DMS79 (cell line): ENCODE results near the gene INTS1.

Source experiments
- DNase-seq: peaks from one replicate; lab custom pipeline; 2025; lab: John Stamatoyannopoulos, UW

Gene INTS1

GRCh38 chr7:1431226-1431625, 73.0 kb downstream of the INTS1 start:
- DNase-seq = no peak

GRCh38 chr7:1430056-1430845, 73.9 kb downstream of the INTS1 start:
- no peak for DNase-seq

GRCh38 chr7:1428941-1429501, 75.2 kb downstream of the INTS1 start:
- DNase-seq = no peak

GRCh38 chr7:1427064-1427657, 77.0 kb downstream of the INTS1 start:
- no peak for DNase-seq

GRCh38 chr7:1426474-1426873, 77.7 kb downstream of the INTS1 start:
- no peak for DNase-seq

- DNase-seq = no peak
These were observed 78.7 kb downstream of the INTS1 start for GRCh38 chr7:1425292-1426136.

- DNase-seq = no peak
These were observed 80.1 kb downstream of the INTS1 start for GRCh38 chr7:1424041-1424440.

GRCh38 chr7:1423264-1423811, 80.9 kb downstream of the INTS1 start:
- no peak for DNase-seq

- DNase-seq = peak; percentile 83
These were observed 81.5 kb downstream of the INTS1 start for GRCh38 chr7:1422512-1423263.

GRCh38 chr7:1421946-1422345, 82.2 kb downstream of the INTS1 start:
- DNase-seq = no peak

- DNase-seq = no peak
These were observed 83.0 kb downstream of the INTS1 start for GRCh38 chr7:1421020-1421790.
